H9 (cell line): Measurements from ENCODE around the gene SEMA5A. TPM values are rescaled to one million over a fixed set of nuclear protein-coding genes. Genes with fewer than 3 reads are reported as not detected.

ENCODE experiments used
- DNase-seq: peaks from one replicate; pipeline ENCODE4 v3.0.0-alpha.2; 2017
- H2AFZ ChIP-seq: one replicate; pipeline ENCODE4 v1.6.1; 2013; ENCODE audit warnings: mild to moderate bottlenecking, low read length, control low read depth, moderate library complexity
- H2AK5ac ChIP-seq: 2 replicates; pipeline ENCODE4 v1.6.1; 2013; ENCODE audit warnings: low read length, control low read depth, mixed read lengths; ENCODE audit not compliant: insufficient read length
- H2BK120ac ChIP-seq: one replicate; pipeline ENCODE4 v1.6.1; 2013; ENCODE audit warnings: low read depth, mild to moderate bottlenecking, low read length, control low read depth, inconsistent platforms; ENCODE audit not compliant: poor library complexity, severe bottlenecking
- H2BK12ac ChIP-seq: 2 replicates; pipeline ENCODE4 v1.6.1; 2013; ENCODE audit warnings: low read length, control low read depth, mixed read lengths, low read depth; ENCODE audit not compliant: insufficient read length
- H2BK15ac ChIP-seq: 2 replicates; pipeline ENCODE4 v1.6.1; 2013; ENCODE audit warnings: low read depth, low read length, control low read depth
- H2BK20ac ChIP-seq: one replicate; pipeline ENCODE4 v1.6.1; 2013; ENCODE audit warnings: low read depth, mild to moderate bottlenecking, low read length, control low read depth, inconsistent platforms; ENCODE audit not compliant: poor library complexity, severe bottlenecking
- H2BK5ac ChIP-seq: 2 replicates; pipeline ENCODE4 v1.6.1; 2013; ENCODE audit warnings: low read length, control low read depth, mixed read lengths; ENCODE audit not compliant: insufficient read length
- H3K14ac ChIP-seq: 2 replicates; pipeline ENCODE4 v1.6.1; 2013; ENCODE audit warnings: low read length, control low read depth; ENCODE audit not compliant: insufficient read depth
- H3K18ac ChIP-seq: 2 replicates; pipeline ENCODE4 v1.6.1; 2013; ENCODE audit warnings: low read depth, mild to moderate bottlenecking, mixed read lengths, low read length, control low read depth; ENCODE audit not compliant: insufficient read length
- H3K23ac ChIP-seq: 2 replicates; pipeline ENCODE4 v1.6.1; 2013; ENCODE audit warnings: low read length, control low read depth, mixed read lengths, low read depth; ENCODE audit not compliant: insufficient read length
- H3K23me2 ChIP-seq: 2 replicates; pipeline ENCODE4 v1.6.1; 2013; ENCODE audit warnings: low read depth, mild to moderate bottlenecking, mixed read lengths, low read length, control low read depth; ENCODE audit not compliant: insufficient read length, poor library complexity, severe bottlenecking
- H3K27ac ChIP-seq: 2 replicates; pipeline ENCODE4 v1.5.1; 2013; ENCODE audit warnings: low read length, control low read depth, mixed read lengths, low read depth; ENCODE audit not compliant: insufficient read length
- H3K27me3 ChIP-seq: 2 replicates; pipeline ENCODE4 v1.6.1; 2013; ENCODE audit warnings: low read length, control low read depth, inconsistent platforms; ENCODE audit not compliant: insufficient read depth
- H3K4ac ChIP-seq: 2 replicates; pipeline ENCODE4 v1.6.1; 2013; ENCODE audit warnings: low read depth, mild to moderate bottlenecking, control low read depth, inconsistent platforms, low read length, moderate library complexity
- H3K4me1 ChIP-seq: 2 replicates; pipeline ENCODE4 v1.6.1; 2013; ENCODE audit warnings: low read length, control low read depth, inconsistent platforms; ENCODE audit not compliant: insufficient read depth
- H3K4me2 ChIP-seq: 2 replicates; pipeline ENCODE4 v1.6.1; 2013; ENCODE audit warnings: low read length, control low read depth, mixed read lengths; ENCODE audit not compliant: insufficient read length, insufficient read depth
- H3K56ac ChIP-seq: 2 replicates; pipeline ENCODE4 v1.6.1; 2013; ENCODE audit warnings: low read depth, mild to moderate bottlenecking, mixed read lengths, low read length, control low read depth; ENCODE audit not compliant: insufficient read length
- H3K79me1 ChIP-seq: 2 replicates; pipeline ENCODE4 v1.6.1; 2013; ENCODE audit warnings: low read depth, mild to moderate bottlenecking, moderate library complexity, low read length, control low read depth, inconsistent platforms; ENCODE audit not compliant: insufficient read depth, poor library complexity, severe bottlenecking
- H3K79me2 ChIP-seq: 2 replicates; pipeline ENCODE4 v1.6.1; 2013; ENCODE audit warnings: low read length, control low read depth, inconsistent platforms; ENCODE audit not compliant: insufficient read depth
- H3K9ac ChIP-seq: 2 replicates; pipeline ENCODE4 v1.6.1; 2013; ENCODE audit warnings: low read length, control low read depth, mixed read lengths; ENCODE audit not compliant: insufficient read length; ENCODE audit errors: extremely low read depth
- H3K9me3 ChIP-seq: one replicate; pipeline ENCODE4 v1.6.1; 2013; ENCODE audit warnings: low read depth, low read length, inconsistent platforms; ENCODE audit not compliant: control insufficient read depth
- H3T11ph ChIP-seq: one replicate; pipeline ENCODE4 v1.6.1; 2013; ENCODE audit warnings: mild to moderate bottlenecking, low read length, control low read depth, inconsistent platforms
- H4K20me1 ChIP-seq: one replicate; pipeline ENCODE4 v1.6.1; 2013; ENCODE audit not compliant: control insufficient read depth, insufficient read length, insufficient read depth
- H4K5ac ChIP-seq: 2 replicates; pipeline ENCODE4 v1.6.1; 2013; ENCODE audit warnings: low read depth, mild to moderate bottlenecking, mixed read lengths, low read length, control low read depth; ENCODE audit not compliant: insufficient read length
- H4K8ac ChIP-seq: replicated peaks from 2 replicates; pipeline ENCODE4 v1.6.1; 2013; ENCODE audit warnings: low read length, control low read depth, mixed read lengths, low read depth; ENCODE audit not compliant: insufficient read length
- H4K91ac ChIP-seq: 2 replicates; pipeline ENCODE4 v1.6.1; 2013; ENCODE audit warnings: low read depth, mild to moderate bottlenecking, moderate library complexity, mixed read lengths, low read length, control low read depth; ENCODE audit not compliant: insufficient read length
- H3K27ac Mint-ChIP-seq, 3 experiments: 2 replicates in 2 of 3; 3 replicates in 1 of 3; pipeline ENCODE4 v1.8.0; 2020 to 2021; ENCODE audit warnings: mixed read lengths in 3 of 3, mild to moderate bottlenecking in 1 of 3, moderate library complexity in 1 of 3
- H3K27me3 Mint-ChIP-seq: 2 replicates; pipeline ENCODE4 v1.8.0; 2021; ENCODE audit warnings: low read depth, mild to moderate bottlenecking, moderate library complexity, mixed read lengths
- H3K36me3 Mint-ChIP-seq, 3 experiments: 2 replicates in 2 of 3; 3 replicates in 1 of 3; pipeline ENCODE4 v1.8.0; 2020 to 2021; ENCODE audit warnings: low read depth in 3 of 3, mixed read lengths in 3 of 3; ENCODE audit not compliant: insufficient read depth in 1 of 3
- H3K4me1 Mint-ChIP-seq, 2 experiments: 2 replicates each; pipeline ENCODE4 v1.8.0; 2020; ENCODE audit warnings: mixed read lengths in 2 of 2
- H3K4me3 Mint-ChIP-seq, 2 experiments: 2 replicates in 1 of 2; 3 replicates in 1 of 2; pipeline ENCODE4 v1.8.0; 2020 to 2021; ENCODE audit warnings: mild to moderate bottlenecking in 2 of 2, mixed read lengths in 2 of 2, moderate library complexity in 1 of 2
- H3K9me3 Mint-ChIP-seq, 2 experiments: 2 replicates in 1 of 2; 3 replicates in 1 of 2; pipeline ENCODE4 v1.8.0; 2020; ENCODE audit warnings: mild to moderate bottlenecking in 2 of 2, mixed read lengths in 2 of 2, moderate library complexity in 1 of 2
- CTCF ChIP-seq: fragments of 200-600 bp; sonication (generic); conservative IDR thresholded peaks from 3 replicates; pipeline ENCODE4 v1.8.0; 2021; ENCODE audit warnings: antibody characterized with exemption, mild to moderate bottlenecking
- WGBS: extraction: QIAGEN DNeasy Blood & Tissue Kit; methylation state at CpG from one replicate; pipeline ENCODE4 v1.1.7; 2013; ENCODE audit warnings: missing lambda C conversion rate, low lambda C conversion rate, mixed read lengths; ENCODE audit not compliant: insufficient read length; ENCODE audit errors: extremely low coverage; 5-methylcytosine and 5-hydroxymethylcytosine counted together
- total RNA-seq: library from RNA; stranded (reverse); gene quantifications from 2 replicates; pipeline ENCODE4 v1.2.1, GENCODE V29; 2021

SEMA5A gene
- total RNA-seq, 1 experiment from 2014 or later, result 4.3 TPM

- Histone ChIP-seq H3K4me1 (no peaks in the 10 kb centered on the region), H3T11ph (no peak overlapping the region), H3K79me1 (no peaks in the 10 kb centered on the region), H3K27ac (no peak overlapping the region), H3K79me2 (no peaks in the 10 kb centered on the region), H2AFZ (no peak overlapping the region), H3K23me2 (no peaks in the 10 kb centered on the region), H2BK15ac (no peak overlapping the region), H2AK5ac (no peak overlapping the region), H3K14ac (no peak overlapping the region), H3K4ac (no peak overlapping the region), H3K56ac (no peak overlapping the region), H4K20me1 (no peaks in the 10 kb centered on the region), H3K27me3 (no peaks in the 10 kb centered on the region), H3K4me2 (no peak overlapping the region), H3K9ac (no peak overlapping the region), H4K8ac (no peak overlapping the region), H2BK12ac (no peak overlapping the region), H2BK20ac (no peak overlapping the region), H3K23ac (no peak overlapping the region), H4K5ac (no peak overlapping the region), H2BK5ac (no peak overlapping the region), H3K18ac (no peak overlapping the region), H3K9me3 (no peaks in the 10 kb centered on the region), H2BK120ac (no peak overlapping the region), H4K91ac (no peak overlapping the region)
- DNase-seq, result no peak
- TF ChIP-seq CTCF, result no peak
- WGBS, result no CpG with 5 or more reads among the region's 1 CpG
- Mint-ChIP-seq H3K27ac (no peak overlapping the region), H3K4me1 (peaks cover 0 to 3% of the 10 kb centered on the region in 2 experiments; a peak in 1 of 4 replicates), H3K4me3 (no peak overlapping the region), H3K9me3 (peaks cover 9% of the 10 kb centered on the region in 2 experiments; a peak in 3 of 5 replicates), H3K27me3 (no peaks in the 10 kb centered on the region), H3K36me3 (peaks cover 2 to 11% (median 11%) of the 10 kb centered on the region in 3 experiments; a peak in 6 of 7 replicates)
Measured at GRCh38 chr5:9212605-9213004, 333.3 kb downstream of the SEMA5A start.
